GM23338 (cell line): ENCODE results near the gene FBXL2. TPM values are rescaled to one million over a fixed set of nuclear protein-coding genes. Genes with fewer than 3 reads are reported as not detected.

Experiments
- CREB1 ChIP-seq: fragments of 250-450 bp; sonication (Bioruptor Pico); IDR thresholded peaks from 2 replicates; pipeline ENCODE4 v1.5.0; 2020; ENCODE audit warnings: low read depth, mild to moderate bottlenecking, moderate library complexity
- CTCF ChIP-seq, 2 experiments: fragments of 200-600 bp in 1 of 2; sonication (generic) in 1 of 2; conservative IDR thresholded peaks; 2 replicates each; pipeline versions ENCODE4 v1.5.1 to v1.6.1; 2016 to 2017; ENCODE audit warnings: antibody characterized with exemption in 2 of 2, low read depth in 2 of 2, mild to moderate bottlenecking in 2 of 2, moderate library complexity in 1 of 2
- ETS1 ChIP-seq: IDR thresholded peaks from 2 replicates; pipeline ENCODE4 v1.6.1; 2016; ENCODE audit warnings: antibody characterized with exemption
- EZH2 ChIP-seq: fragments of 200-600 bp; sonication (generic); IDR thresholded peaks from one replicate; pipeline ENCODE4 v1.8.0; 2017; ENCODE audit warnings: antibody characterized with exemption, mild to moderate bottlenecking, low read depth; ENCODE audit not compliant: unreplicated experiment
- EZH2phosphoT487 ChIP-seq: fragments of 200-600 bp; sonication (generic); IDR thresholded peaks from one replicate; pipeline ENCODE4 v1.8.1; 2018; ENCODE audit warnings: antibody characterized with exemption; ENCODE audit not compliant: unreplicated experiment
- JUNB ChIP-seq: IDR thresholded peaks from one replicate; pipeline ENCODE4 v1.6.1; 2016; ENCODE audit warnings: antibody characterized with exemption; ENCODE audit not compliant: unreplicated experiment
- POLR2AphosphoS5 ChIP-seq: IDR thresholded peaks from 2 replicates; pipeline ENCODE4 v1.6.1; 2016; ENCODE audit warnings: antibody characterized with exemption, low read depth
- STAT1 ChIP-seq: IDR thresholded peaks from one replicate; pipeline ENCODE4 v1.6.1; 2016; ENCODE audit warnings: antibody characterized with exemption; ENCODE audit not compliant: unreplicated experiment
- ZNF114 ChIP-seq: fragments of 250-450 bp; sonication (Bioruptor Pico); IDR thresholded peaks from 2 replicates; pipeline ENCODE4 v1.5.0; 2020; ENCODE audit warnings: mild to moderate bottlenecking, moderate library complexity
- ZNF462 ChIP-seq: fragments of 250-450 bp; sonication (Bioruptor Pico); IDR thresholded peaks from 2 replicates; pipeline ENCODE4 v1.5.0; 2020; ENCODE audit warnings: mild to moderate bottlenecking, moderate library complexity
- polyA plus RNA-seq: library from polyadenylated mRNA; unstranded; fragments of >200 nt; fragmentation: Nextera tagmentation; extraction: Ambion mirVana; gene quantifications from 2 replicates; pipeline ENCODE4 v1.2.1, GENCODE V29; 2016
- total RNA-seq: library from RNA; depleted of rRNA; stranded (reverse); fragments of >200 nt; shearing (Covaris generic); gene quantifications from 2 replicates; pipeline ENCODE4 v1.2.3, GENCODE V29; 2014

The FBXL2 gene
- total and polyA plus RNA-seq, 2 experiments from 2014 or later: 2.8 to 5.7 TPM

GRCh38 chr3:33271324-33271723 lies 5.9 kb upstream of the FBXL2 start (continued):
- no peak for TF ChIP-seq ZNF462
- no peak for TF ChIP-seq EZH2phosphoT487
- no peak for TF ChIP-seq CTCF (conservative IDR thresholded peaks at IDR 0.05; ENCODE audit: low read depth in 2 of 2)
- TF ChIP-seq CREB1 (CRISPR knock-in tag): no peak
- no peak for TF ChIP-seq ZNF114 (CRISPR knock-in tag)
- TF ChIP-seq JUNB: no peak
- TF ChIP-seq ETS1: no peak
- TF ChIP-seq POLR2AphosphoS5: no peak
- no peak for TF ChIP-seq STAT1
- TF ChIP-seq EZH2: no peak
